Ovary (tissue), 3 donors: ENCODE results near the gene PLPP2.

Source experiments
- EP300 ChIP-seq: sonication (generic); formaldehyde crosslinking; IDR thresholded peaks from one replicate; pipeline ENCODE4 v1.6.1; 2017; ENCODE audit warnings: antibody characterized with exemption
- POLR2A ChIP-seq: fragments of 450-650 bp; IDR thresholded peaks from one replicate; pipeline ENCODE4 v1.6.1; 2017; ENCODE audit warnings: antibody characterized with exemption, mild to moderate bottlenecking, moderate library complexity
- TF ChIP-seq, protein P1 (sequence below), 3 donors: fragments of 450-650 bp in 2 of 3; fragments of 200-600 bp in 1 of 3; IDR thresholded peaks; one replicate each; pipeline versions ENCODE4 v1.5.1 to v1.8.0; 2016 to 2022; ENCODE audit warnings: antibody characterized with exemption in 3 of 3, mild to moderate bottlenecking in 1 of 3
- donor health status: DM: no; HTN: no; CAD: no.

DNA sequence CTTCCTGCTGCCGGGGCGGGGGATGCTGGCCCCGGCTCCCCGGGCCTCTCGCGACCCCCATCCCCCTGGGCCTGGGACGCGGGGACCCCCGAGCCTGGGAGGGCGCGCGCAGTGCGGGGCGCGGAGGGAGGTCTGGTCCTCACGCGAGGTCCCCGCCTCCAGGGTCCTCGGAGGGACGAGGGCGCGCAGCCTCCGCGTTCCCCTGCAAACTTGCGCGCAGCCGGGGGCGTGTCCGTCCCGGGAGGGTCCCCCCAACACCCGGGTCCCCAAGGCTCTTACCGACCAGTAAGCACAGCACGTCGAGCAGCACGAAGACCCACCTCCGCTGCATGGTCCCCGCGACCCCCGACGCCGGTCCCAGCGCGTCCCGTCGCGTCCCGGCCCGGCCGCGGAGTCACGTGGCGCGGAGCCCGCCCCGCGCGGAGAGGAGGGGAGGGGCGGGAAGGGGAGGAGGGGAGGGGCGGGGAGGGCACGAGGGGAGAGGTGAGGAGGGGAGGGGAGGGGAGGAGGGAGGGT lies at the start of gene PLPP2:
- TF ChIP-seq, protein P1, sequence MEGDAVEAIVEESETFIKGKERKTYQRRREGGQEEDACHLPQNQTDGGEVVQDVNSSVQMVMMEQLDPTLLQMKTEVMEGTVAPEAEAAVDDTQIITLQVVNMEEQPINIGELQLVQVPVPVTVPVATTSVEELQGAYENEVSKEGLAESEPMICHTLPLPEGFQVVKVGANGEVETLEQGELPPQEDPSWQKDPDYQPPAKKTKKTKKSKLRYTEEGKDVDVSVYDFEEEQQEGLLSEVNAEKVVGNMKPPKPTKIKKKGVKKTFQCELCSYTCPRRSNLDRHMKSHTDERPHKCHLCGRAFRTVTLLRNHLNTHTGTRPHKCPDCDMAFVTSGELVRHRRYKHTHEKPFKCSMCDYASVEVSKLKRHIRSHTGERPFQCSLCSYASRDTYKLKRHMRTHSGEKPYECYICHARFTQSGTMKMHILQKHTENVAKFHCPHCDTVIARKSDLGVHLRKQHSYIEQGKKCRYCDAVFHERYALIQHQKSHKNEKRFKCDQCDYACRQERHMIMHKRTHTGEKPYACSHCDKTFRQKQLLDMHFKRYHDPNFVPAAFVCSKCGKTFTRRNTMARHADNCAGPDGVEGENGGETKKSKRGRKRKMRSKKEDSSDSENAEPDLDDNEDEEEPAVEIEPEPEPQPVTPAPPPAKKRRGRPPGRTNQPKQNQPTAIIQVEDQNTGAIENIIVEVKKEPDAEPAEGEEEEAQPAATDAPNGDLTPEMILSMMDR (IDR thresholded peaks at IDR 0.05) = no peak
- TF ChIP-seq POLR2A (no peak), EP300 (no peak)
